Keratinocyte (primary cell): ENCODE measurements around the gene ARHGAP6. TPM values are rescaled to one million over a fixed set of nuclear protein-coding genes. Genes with fewer than 3 reads are reported as not detected.
"Not testable (repeated sequence)": the region's sequence is repeated elsewhere in the genome, so short reads cannot be mapped to it uniquely, and the experiment has no call there.

ENCODE experiments used
- DNase-seq: peaks from one replicate; pipeline ENCODE4 v3.0.0-alpha.2; 2011; ENCODE audit warnings: low read depth, missing footprints, low spot score
- FAIRE-seq: peaks from 2 replicates; lab custom pipeline; 2011; peaks lifted over from hg19 to GRCh38; lab: Jason Lieb, UNC
- H2AFZ ChIP-seq: 2 replicates; pipeline ENCODE4 v1.6.0; 2012; ENCODE audit warnings: low read length, control low read depth, inconsistent platforms; ENCODE audit not compliant: control insufficient read depth
- H3K27ac ChIP-seq: 2 replicates; pipeline ENCODE4 v1.5.1; 2011; ENCODE audit warnings: low read length; ENCODE audit not compliant: control insufficient read depth, insufficient read depth
- H3K27me3 ChIP-seq: 3 replicates; pipeline ENCODE4 v1.6.0; 2011; ENCODE audit warnings: low read length; ENCODE audit not compliant: control insufficient read depth, insufficient read depth; ENCODE audit errors: extremely low read depth
- H3K36me3 ChIP-seq, 2 experiments: 2 replicates in 1 of 2; 3 replicates in 1 of 2; pipeline ENCODE4 v1.5.1; 2011; ENCODE audit warnings: low read length in 2 of 2, mild to moderate bottlenecking in 1 of 2; ENCODE audit not compliant: control insufficient read depth in 2 of 2, insufficient read depth in 2 of 2; ENCODE audit errors: extremely low read depth in 1 of 2
- H3K4me1 ChIP-seq: 3 replicates; pipeline ENCODE4 v1.5.1; 2011; ENCODE audit warnings: low read length; ENCODE audit not compliant: control insufficient read depth, insufficient read depth; ENCODE audit errors: extremely low read depth
- H3K4me2 ChIP-seq: 3 replicates; pipeline ENCODE4 v1.6.0; 2011; ENCODE audit warnings: low read depth, low read length; ENCODE audit not compliant: control insufficient read depth, insufficient read depth; ENCODE audit errors: extremely low read depth
- H3K4me3 ChIP-seq, 3 experiments: fragments of 200-600 bp in 1 of 3; sonication (generic) in 1 of 3; 2 replicates in 2 of 3; 3 replicates in 1 of 3; pipeline ENCODE4 v1.5.1; 2011 to 2016; ENCODE audit warnings: low read length in 3 of 3, mild to moderate bottlenecking in 3 of 3, control low read depth in 2 of 3, inconsistent platforms in 1 of 3, low read depth in 1 of 3, mixed read lengths in 1 of 3, mixed run types in 1 of 3, moderate library complexity in 1 of 3; ENCODE audit not compliant: control insufficient read depth in 2 of 3, insufficient read depth in 2 of 3; ENCODE audit errors: extremely low read depth in 1 of 3
- H3K79me2 ChIP-seq: 2 replicates; pipeline ENCODE4 v1.6.0; 2012; ENCODE audit warnings: low read length; ENCODE audit not compliant: control insufficient read depth, insufficient read depth
- H3K9ac ChIP-seq: 3 replicates; pipeline ENCODE4 v1.6.0; 2011; ENCODE audit warnings: low read length; ENCODE audit not compliant: control insufficient read depth, insufficient read depth; ENCODE audit errors: extremely low read depth
- H3K9me1 ChIP-seq: 3 replicates; pipeline ENCODE4 v1.6.0; 2011; ENCODE audit warnings: low read length; ENCODE audit not compliant: control insufficient read depth, insufficient read depth; ENCODE audit errors: extremely low read depth
- H3K9me3 ChIP-seq: 2 replicates; pipeline ENCODE4 v1.5.1; 2012; ENCODE audit warnings: low read depth, low read length; ENCODE audit not compliant: control insufficient read depth
- H4K20me1 ChIP-seq: 3 replicates; pipeline ENCODE4 v1.6.0; 2011; ENCODE audit warnings: low read length; ENCODE audit not compliant: control insufficient read depth, insufficient read depth; ENCODE audit errors: extremely low read depth
- EZH2 ChIP-seq: IDR thresholded peaks from one replicate; pipeline ENCODE4 v1.6.1; 2012; ENCODE audit warnings: inconsistent platforms, mild to moderate bottlenecking, low read length, moderate library complexity
- dilution Hi-C: fragments of 300-500 bp; cut with MboI; formaldehyde crosslinking; loops from one replicate; pipeline ENCODE4 v1.7.0; 2020; ENCODE audit warnings: low sequenced_read_pairs; ENCODE audit not compliant: extremely low pct_ligation_motif_present
- polyA plus RNA-seq, 5 experiments: library from polyadenylated mRNA; depleted of rRNA in 3 of 5; stranded (reverse) in 3 of 5; stranded (forward) in 1 of 5; unstranded in 1 of 5; fragments of >200 nt; gene quantifications; 1 replicate in 1 of 5; 2 replicates in 3 of 5; 3 replicates in 1 of 5; pipeline versions ENCODE4 v1.2.1 to v1.2.3, GENCODE V29; 2011 to 2012; ENCODE audit warnings: missing spikeins in 2 of 5, low read depth in 1 of 5, low replicate concordance in 1 of 5
- TF ChIP-seq, protein P1 (sequence below), 3 experiments: IDR thresholded peaks in 1 of 3; conservative IDR thresholded peaks in 1 of 3; optimal IDR thresholded peaks in 1 of 3; 2 replicates in 2 of 3; 3 replicates in 1 of 3; pipeline versions ENCODE3 to v1.5.1; 2011; ENCODE audit warnings: low read length in 3 of 3, mild to moderate bottlenecking in 3 of 3, moderate library complexity in 2 of 3, control low read depth in 1 of 3, inconsistent platforms in 1 of 3; ENCODE audit not compliant: insufficient read depth in 2 of 3; ENCODE audit errors: extremely low read depth in 1 of 3

The ARHGAP6 gene
- polyA plus RNA-seq, 1 donor (not counting 4 experiments of a cell fraction or from before 2014, with no cell fraction given) = 0.01 TPM

DNA sequence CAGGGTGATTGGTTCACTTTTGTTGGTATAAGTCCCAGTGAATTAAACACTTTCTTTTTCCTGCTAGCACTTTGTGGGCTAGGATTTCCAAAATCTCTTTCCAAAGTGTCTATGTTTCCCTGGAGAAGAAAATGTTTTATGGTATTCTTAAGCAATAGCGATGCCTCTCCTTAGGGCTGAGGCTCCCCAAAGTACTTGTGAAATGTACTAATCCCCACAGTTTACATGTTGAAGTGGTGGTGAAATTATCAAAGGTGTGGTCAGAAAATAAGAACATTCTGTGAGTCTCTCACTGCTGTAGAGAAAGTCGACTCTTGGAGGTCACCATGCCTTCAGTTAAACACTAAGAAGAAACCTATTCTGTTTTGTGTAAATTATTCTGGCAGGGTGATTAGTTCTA lies 424.0 kb downstream of the ARHGAP6 start:
- no peak for TF ChIP-seq EZH2
- TF ChIP-seq, protein P1, sequence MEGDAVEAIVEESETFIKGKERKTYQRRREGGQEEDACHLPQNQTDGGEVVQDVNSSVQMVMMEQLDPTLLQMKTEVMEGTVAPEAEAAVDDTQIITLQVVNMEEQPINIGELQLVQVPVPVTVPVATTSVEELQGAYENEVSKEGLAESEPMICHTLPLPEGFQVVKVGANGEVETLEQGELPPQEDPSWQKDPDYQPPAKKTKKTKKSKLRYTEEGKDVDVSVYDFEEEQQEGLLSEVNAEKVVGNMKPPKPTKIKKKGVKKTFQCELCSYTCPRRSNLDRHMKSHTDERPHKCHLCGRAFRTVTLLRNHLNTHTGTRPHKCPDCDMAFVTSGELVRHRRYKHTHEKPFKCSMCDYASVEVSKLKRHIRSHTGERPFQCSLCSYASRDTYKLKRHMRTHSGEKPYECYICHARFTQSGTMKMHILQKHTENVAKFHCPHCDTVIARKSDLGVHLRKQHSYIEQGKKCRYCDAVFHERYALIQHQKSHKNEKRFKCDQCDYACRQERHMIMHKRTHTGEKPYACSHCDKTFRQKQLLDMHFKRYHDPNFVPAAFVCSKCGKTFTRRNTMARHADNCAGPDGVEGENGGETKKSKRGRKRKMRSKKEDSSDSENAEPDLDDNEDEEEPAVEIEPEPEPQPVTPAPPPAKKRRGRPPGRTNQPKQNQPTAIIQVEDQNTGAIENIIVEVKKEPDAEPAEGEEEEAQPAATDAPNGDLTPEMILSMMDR (optimal IDR thresholded peaks at IDR 0.05 in 1 of 3, IDR thresholded peaks at IDR 0.05 in 1 of 3, conservative IDR thresholded peaks at IDR 0.05 in 1 of 3; ENCODE audit: extremely low read depth in 1 of 3, insufficient read depth in 2 of 3, low read length in 3 of 3) = no peak
- no peak for FAIRE-seq
- no peaks in the 10 kb centered on the region for H3K27me3 ChIP-seq
- no peaks in the 10 kb centered on the region for H3K9me1 ChIP-seq
- H3K9me3 ChIP-seq = no peaks in the 10 kb centered on the region
- H3K9ac ChIP-seq = no peak overlapping the region
- H4K20me1 ChIP-seq = no peaks in the 10 kb centered on the region
- H3K4me2 ChIP-seq = no peak overlapping the region
- no peak overlapping the region for H2AFZ ChIP-seq
- H3K27ac ChIP-seq = no peak overlapping the region
- no peaks in the 10 kb centered on the region for H3K36me3 ChIP-seq
- no peaks in the 10 kb centered on the region for H3K79me2 ChIP-seq
- no peak for DNase-seq
- H3K4me1 ChIP-seq = peaks cover 5% of the 10 kb centered on the region
- dilution Hi-C loops = no loop called here
- H3K4me3 ChIP-seq = no peak overlapping the region

DNA sequence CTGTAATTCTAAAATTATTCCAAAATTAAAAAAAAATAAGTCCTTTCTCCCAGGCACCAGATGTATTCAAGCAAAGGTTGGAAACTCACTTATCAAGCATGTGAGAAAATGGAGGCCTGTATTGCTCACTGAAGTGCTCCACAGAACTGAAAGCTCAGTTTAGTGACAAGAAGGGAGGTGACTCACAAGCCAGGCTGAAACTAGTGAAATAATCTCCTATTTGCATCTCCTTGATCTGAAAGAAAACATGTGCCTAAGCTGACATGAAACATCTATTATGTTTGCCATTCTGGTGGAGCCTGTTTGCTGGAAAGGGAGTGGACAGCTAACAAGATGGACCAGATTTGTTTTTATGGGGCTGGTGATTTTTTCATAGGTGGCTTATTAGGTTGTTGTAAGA lies 426.5 kb downstream of the ARHGAP6 start:
- Histone ChIP-seq H3K79me2 (no peaks in the 10 kb centered on the region), H3K9me3 (no peaks in the 10 kb centered on the region), H3K4me3 (no peak overlapping the region), H4K20me1 (no peaks in the 10 kb centered on the region), H3K9me1 (no peaks in the 10 kb centered on the region), H2AFZ (no peak overlapping the region), H3K36me3 (no peaks in the 10 kb centered on the region), H3K27ac (no peak overlapping the region), H3K9ac (no peak overlapping the region), H3K4me1 (no peaks in the 10 kb centered on the region), H3K4me2 (no peak overlapping the region), H3K27me3 (no peaks in the 10 kb centered on the region)
- dilution Hi-C loops = no loop called here
- TF ChIP-seq, protein P1 (optimal IDR thresholded peaks at IDR 0.05 in 1 of 3, IDR thresholded peaks at IDR 0.05 in 1 of 3, conservative IDR thresholded peaks at IDR 0.05 in 1 of 3; ENCODE audit: extremely low read depth in 1 of 3, insufficient read depth in 2 of 3, low read length in 3 of 3) = no peak
- TF ChIP-seq EZH2 = no peak
- DNase-seq (no peak), FAIRE-seq (no peak)

- H3K9me3 ChIP-seq, dilution Hi-C loops, H3K36me3 ChIP-seq, H3K79me2 ChIP-seq, DNase-seq, H3K9ac ChIP-seq, H3K27me3 ChIP-seq, H4K20me1 ChIP-seq, H3K4me3 ChIP-seq, H3K27ac ChIP-seq, FAIRE-seq, H3K4me1 ChIP-seq, H3K4me2 ChIP-seq, H2AFZ ChIP-seq, H3K9me1 ChIP-seq: not testable (repeated sequence)
Observed at GRCh38 chrX:11235377-11235776, 430.3 kb downstream of the ARHGAP6 start.
